ENCODE results near the gene NACC1.
"Not testable (repeated sequence)": the region's sequence is repeated elsewhere in the genome, so short reads cannot be mapped to it uniquely, and the experiment has no call there.

The NACC1 gene

DNA sequence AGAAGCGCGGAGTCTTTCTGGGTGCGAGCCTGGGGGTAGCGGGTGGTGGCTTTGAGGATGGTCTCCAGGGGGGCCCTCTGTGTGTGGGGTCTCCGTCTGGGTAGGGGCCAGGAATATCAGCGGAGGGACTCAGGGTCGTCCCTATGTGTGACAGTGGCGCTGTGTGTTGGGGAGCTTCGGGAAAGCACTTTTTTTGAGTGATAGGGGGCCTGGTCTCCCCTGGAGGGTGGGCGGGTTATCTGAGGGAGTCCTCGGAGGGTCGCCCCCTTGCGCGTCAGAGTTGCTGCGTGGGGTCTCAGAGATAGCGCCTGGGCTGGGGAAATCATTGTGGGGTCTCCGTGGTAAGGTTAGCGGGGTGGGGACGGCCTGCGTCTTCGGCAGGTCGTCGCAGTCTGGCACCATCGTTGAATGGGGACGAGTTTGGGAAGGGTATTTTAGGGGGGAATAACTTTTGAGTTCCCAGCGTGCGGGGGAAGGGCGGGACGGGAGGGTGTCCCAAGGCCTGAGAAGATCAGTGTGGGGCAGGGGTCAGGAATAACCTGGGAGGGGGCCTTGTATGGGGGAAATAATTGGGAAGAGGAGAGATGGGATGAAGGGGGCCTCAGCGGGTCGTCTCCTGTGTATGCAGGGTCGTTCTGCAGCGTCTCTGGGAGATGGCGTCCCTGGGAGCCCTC is 33.0 kb downstream of the NACC1 start:
- no peak for DNase-seq

DNA sequence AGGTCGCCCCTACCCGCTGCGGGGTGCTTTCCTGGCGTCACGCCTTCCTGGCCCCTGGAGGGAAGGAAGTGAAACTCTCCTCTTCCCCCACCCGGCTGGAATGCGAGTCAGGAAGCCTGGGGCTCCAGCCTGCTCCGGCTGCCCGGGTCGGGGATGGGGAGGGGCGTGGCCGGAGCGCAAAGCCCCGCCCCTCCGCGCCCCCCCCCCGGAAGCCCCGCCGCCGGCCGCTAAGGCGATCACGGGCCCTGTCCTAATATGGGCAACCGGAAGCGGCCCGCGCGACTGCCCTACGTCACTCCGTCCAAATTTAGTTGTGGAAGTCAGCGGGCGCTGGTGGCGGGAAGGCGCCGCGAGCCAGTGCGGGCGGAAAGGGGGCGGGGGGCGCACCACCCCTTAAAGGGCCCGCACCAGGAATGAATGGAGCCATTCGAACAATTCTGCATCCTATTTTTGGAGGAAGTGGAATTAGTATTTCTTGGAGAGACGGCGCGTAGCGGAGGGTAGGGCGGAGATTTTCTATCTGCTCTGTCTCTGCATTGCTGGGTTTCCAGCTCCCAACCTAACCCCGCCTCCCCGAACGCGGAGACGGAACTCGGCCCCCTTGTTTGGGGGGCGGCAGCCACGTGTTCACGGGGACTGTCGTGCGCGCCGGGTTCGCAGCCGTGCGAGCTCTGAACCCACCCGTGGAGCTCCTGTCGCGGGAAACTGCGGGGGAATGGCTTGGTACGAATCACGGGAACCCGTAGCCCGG is 33.7 kb downstream of the NACC1 start:
- DNase-seq, result peak; percentile 86

DNA sequence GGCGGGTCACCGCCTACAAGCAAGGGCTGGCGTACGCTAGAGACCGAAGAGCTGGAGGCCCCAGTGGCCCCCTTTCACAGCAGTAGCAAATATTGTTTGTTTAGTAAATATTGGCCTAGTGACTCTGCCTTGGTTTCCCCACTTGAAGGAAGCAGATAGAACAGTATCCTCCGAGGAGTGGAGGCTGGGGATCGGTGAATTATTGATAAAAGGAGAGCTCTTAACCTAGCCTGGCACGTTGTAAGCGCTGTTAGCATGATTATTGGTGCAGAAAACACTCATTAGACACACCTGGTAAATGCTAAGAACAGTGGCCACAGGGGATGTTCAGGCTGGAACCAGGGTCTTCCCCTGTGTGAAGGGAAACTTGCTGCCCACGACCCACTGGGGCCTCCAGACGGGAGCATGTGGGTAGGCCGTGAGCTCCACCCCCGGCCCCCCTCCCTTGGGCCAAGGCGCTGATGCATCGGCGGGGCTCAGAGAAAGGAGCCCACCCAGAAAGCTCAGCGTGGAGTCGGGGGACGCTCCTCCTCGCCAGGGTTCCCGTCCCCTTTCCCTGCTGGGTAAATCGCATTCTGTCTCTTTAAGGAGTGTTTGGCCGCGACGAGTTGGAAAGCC is 34.4 kb downstream of the NACC1 start:
- DNase-seq, result no peak

DNA sequence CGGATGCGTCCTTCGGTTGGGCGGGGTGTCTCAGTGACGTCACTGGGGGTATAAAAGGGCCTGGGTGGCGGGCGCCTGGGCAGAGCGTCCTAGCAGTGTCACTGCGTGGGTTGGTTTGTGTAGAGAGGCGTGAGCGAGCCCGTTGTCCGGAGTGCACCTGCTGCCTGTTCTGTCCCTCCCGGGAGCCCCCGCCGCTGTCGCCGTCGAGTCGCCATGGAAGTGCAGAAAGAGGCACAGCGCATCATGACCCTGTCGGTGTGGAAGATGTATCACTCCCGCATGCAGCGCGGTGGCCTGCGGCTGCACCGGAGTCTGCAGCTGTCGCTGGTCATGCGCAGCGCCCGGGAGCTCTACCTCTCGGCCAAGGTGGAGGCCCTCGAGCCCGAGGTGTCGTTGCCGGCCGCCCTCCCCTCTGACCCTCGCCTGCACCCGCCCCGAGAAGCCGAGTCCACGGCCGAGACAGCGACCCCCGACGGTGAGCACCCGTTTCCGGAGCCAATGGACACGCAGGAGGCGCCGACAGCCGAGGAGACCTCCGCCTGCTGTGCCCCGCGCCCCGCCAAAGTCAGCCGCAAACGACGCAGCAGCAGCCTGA is 35.0 kb downstream of the NACC1 start:
- DNase-seq, result no peak

- no peak for DNase-seq
Measured at GRCh38 chr19:13153569-13154240, 35.6 kb downstream of the NACC1 start.

DNA sequence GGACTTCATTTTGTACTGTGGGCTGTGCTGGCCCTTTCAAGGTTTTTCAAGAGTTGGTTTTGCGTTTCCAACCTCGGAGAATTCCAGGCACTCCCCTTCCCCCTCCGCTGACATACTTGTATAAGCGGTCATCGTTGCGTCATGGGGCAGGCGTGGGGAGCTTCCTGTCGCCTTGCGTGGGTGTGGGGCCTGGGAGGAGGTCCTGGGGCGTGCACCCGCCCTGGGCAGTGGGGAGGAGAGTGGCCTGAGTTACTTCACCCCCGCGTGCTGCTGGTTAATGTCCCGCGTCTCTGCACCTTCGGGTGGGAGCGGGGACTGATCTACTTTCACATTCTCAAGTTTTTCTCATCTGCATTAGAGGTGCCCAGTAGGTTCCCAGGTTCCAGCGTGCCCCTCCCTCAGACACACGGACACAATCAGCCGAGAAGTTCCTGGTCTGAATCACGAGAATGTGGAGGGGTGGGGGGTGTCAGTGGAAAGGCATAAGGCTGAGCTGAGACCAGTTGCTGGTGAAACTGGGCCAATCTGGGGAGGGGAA is 36.2 kb downstream of the NACC1 start:
- DNase-seq, result no peak

DNA sequence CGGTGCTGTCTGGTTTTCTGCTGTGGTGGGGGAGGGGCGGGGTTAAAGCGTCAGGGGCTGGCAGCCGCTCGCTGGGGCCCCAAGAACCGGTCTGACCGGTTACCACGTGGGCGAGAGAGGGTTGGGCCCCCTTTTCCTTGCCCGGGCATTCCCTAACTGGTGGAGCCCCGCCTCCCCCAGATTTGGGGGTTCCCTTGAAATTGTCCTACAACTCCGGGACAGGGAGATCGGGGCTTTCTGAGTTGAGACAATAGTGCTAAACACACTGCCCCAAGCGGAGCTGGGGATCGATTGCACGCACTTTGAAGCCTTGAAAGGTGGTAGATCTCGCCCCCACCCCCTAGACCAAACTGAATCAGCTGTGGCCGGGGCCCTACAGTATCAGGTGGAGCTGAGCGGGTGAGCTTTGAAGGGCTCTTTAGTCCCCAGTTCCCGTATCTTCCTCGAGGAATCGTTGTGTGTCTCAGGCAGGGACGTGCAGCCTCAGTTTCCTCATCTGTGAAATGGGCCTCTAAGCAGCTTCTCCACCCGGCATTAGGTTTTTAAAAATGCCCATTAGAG is 36.9 kb downstream of the NACC1 start:
- DNase-seq, result no peak

- no peak for DNase-seq
Measured at GRCh38 chr19:13155472-13156359, 37.7 kb downstream of the NACC1 start.

- DNase-seq, result no peak
Measured at GRCh38 chr19:13159713-13160112, 41.6 kb downstream of the NACC1 start.

DNA sequence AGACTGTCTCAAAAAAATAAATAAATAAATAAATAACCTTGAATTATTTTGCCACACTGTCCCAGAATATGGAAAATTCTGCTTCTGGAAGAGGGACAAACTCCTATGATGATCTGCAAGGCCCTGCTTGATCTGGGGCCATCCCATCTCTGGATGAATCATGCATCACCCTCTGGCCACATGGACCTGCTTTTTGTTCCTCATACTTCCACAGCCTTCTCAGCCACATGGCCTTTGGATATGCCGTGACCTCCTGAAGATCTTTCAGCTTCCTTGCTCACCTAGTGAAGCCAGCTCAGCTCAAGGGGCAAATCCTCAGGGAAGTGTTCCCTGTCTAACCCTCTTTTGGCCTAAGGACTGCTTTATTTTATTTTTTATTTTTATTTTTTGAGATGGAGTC is 42.5 kb downstream of the NACC1 start:
- no peak for DNase-seq

- DNase-seq, result peak; percentile 72
Measured at GRCh38 chr19:13162724-13163608, 44.9 kb downstream of the NACC1 start.

DNA sequence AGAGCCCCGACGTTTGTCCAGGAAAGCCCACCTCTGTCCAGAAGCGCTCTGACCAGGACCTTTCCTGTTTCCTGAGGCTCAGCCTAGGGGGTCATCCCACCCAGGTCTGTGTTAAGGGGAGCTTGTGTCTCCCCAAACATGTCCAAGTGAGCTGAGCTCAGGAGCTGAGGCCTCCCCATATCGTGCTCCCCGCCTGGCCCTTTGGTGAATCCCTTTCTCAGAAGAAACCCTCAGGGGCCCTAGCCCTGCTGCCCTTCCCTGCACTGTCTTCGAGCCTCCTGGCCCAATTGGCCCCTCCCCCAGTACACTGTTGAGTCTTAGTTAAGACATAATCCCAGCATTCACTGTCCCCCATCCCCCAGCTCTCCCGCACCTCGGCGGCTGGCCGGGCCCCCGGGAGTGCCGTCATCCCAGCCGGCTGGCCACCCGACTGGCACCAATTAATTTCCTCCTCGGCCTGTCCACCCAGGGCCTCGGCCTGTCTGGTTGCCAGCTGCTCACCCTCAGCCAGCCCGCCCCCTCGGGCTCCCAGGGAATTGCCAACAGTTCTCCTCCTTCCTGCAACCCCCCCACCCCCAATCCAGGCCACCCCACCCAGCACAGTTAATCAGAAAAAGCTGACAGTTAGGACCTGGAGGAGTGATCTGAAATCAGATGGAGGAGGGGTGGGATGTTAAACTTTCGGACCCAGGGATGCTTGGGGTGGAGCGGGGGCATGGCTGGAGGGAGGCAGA is 45.7 kb downstream of the NACC1 start:
- no peak for DNase-seq

DNA sequence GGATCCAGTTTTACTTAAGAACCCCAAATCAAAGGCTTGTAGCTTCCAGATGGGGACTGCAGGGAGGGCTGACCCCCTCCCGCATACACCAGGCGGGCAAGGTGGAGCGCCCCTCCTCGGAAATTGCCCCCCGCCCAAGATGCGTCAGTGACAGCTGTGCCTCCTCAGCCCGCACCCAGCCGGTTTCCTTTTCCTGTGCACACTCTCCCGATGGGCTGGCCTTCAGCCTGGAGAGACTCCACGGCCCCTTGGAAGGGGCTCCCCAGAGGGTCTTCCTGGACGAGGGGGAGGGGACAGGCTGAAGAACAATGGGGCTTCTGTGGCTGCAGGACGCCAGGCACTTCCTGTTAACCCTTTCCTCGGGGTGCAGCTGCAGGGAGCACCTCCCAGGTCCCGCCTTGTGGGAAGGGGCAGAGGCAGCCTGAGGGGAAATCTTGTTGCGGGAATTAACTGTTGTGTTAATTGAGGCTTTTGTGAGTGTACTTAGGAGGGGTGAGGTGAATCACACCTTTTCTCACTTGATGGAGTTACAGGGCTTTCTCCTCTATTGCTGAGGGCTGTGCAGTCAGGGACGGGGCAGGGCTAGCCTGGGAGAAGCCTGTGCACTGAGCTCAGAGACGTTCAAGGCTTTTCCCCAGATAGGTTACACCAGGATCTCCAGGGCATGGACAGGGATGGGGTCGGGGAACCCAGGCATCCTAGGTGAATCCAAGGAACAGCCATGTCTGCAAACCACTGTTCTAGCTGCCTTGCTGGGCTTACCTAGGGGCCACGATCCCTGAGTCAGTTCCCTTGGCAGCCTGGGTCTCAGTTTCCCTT is 46.5 kb downstream of the NACC1 start:
- DNase-seq, result no peak

- no peak for DNase-seq
Measured at GRCh38 chr19:13165162-13165997, 47.3 kb downstream of the NACC1 start.

GRCh38 chr19:13166151-13166550 is 48.1 kb downstream of the NACC1 start:
- not testable (repeated sequence) for DNase-seq

DNA sequence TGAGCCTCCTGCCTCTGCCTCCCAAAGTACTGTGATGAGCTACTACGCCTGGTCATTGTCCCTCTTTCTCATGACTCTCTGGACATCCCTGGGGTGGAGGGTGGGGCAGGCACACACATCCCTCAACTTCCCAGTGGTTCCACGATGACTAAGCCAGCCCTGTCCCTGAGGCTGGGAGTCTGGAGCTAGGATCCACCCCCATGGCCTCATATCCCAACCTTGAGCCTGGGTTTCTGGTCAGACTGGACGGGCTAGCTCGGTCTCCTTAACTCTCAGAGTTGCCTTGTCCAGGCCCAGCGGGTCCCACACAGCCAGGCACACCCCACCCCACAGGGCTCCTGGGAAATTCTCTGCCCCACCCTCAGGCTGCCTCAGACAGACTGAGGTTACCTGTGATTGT is 51.7 kb downstream of the NACC1 start:
- no peak for DNase-seq

GRCh38 chr19:13171146-13171545 is 53.1 kb downstream of the NACC1 start:
- no peak for DNase-seq

All from cortex of kidney (tissue), 1 donor.